Measurements from ENCODE around the gene POMT1. TPM values are rescaled to one million over a fixed set of nuclear protein-coding genes. Genes with fewer than 3 reads are reported as not detected.
"Not testable (repeated sequence)": the region's sequence is repeated elsewhere in the genome, so short reads cannot be mapped to it uniquely, and the experiment has no call there.

POMT1 gene
- total RNA-seq, 1 donor from 2014 or later = 31.1 TPM

DNA sequence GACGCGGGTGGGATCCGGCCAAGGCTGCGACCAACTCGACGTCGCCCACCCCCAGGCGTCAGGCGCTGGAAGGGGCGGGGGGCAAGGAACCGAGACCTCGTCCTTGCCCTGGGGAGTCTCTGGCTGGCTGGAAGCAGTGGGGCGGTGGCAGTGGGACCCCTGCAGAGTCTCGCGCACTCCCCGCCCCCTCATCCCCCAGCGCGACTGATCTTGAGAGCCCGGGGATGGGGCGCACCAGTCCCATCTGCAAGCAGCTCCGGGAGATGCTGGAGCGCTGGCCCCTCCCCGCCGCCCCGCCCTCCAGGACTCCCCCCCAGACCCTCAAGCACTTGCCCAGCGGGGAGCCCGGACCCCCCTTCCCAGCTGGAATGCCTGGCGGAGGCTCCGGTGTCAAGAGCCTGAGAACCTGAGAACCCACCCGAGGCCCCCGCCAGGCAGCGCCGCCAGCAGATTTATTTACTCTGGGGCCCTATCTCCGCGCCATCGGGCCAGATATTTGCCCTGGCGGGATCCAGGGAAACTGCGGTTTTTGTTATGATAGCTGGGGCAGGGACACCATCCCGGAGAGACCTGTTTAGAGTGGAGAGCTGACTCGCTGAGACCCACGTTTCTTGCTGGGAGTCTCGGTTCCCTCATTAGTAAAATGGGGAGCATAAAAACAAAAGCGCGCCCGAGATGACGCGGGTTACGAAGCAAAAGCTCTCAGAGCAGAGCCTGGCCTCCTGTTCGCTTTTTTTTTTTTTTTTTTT lies 43.8 kb downstream of the POMT1 start:
- no peak for TF ChIP-seq EZH2 (IDR thresholded peaks at IDR 0.05)
- TF ChIP-seq, protein P1, sequence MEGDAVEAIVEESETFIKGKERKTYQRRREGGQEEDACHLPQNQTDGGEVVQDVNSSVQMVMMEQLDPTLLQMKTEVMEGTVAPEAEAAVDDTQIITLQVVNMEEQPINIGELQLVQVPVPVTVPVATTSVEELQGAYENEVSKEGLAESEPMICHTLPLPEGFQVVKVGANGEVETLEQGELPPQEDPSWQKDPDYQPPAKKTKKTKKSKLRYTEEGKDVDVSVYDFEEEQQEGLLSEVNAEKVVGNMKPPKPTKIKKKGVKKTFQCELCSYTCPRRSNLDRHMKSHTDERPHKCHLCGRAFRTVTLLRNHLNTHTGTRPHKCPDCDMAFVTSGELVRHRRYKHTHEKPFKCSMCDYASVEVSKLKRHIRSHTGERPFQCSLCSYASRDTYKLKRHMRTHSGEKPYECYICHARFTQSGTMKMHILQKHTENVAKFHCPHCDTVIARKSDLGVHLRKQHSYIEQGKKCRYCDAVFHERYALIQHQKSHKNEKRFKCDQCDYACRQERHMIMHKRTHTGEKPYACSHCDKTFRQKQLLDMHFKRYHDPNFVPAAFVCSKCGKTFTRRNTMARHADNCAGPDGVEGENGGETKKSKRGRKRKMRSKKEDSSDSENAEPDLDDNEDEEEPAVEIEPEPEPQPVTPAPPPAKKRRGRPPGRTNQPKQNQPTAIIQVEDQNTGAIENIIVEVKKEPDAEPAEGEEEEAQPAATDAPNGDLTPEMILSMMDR (IDR thresholded peaks at IDR 0.05) = no peak
- TF ChIP-seq EZH2phosphoT487 (IDR thresholded peaks at IDR 0.05) = no peak
- no peaks in the 10 kb centered on the region for H3K79me2 ChIP-seq (ENCODE audit: low read depth)
- no peaks in the 10 kb centered on the region for H3K36me3 ChIP-seq
- no peaks in the 10 kb centered on the region for H4K20me1 ChIP-seq (ENCODE audit: low read depth)
- peak overlapping the region; percentile 13 for H3K4me2 ChIP-seq
- H3K27ac ChIP-seq = no peak overlapping the region
- H3F3A ChIP-seq (ENCODE audit: low read depth) = peaks cover 5% of the 10 kb centered on the region
- no peak overlapping the region for H3K27ac Mint-ChIP-seq
- peaks cover 13% of the 10 kb centered on the region for H3K9me3 ChIP-seq (ENCODE audit: low read depth)
- H3K27me3 ChIP-seq = peaks cover 26% of the 10 kb centered on the region
- no peak overlapping the region for H2AFZ ChIP-seq (replicated peaks)
- no peak overlapping the region for H3K9ac ChIP-seq
- H3K9me3 Mint-ChIP-seq = peaks cover 41% of the 10 kb centered on the region
- DNase-seq (ENCODE audit: low spot score) = no peak
- no peak overlapping the region for H3K4me3 ChIP-seq
- H3K36me3 Mint-ChIP-seq = no peaks in the 10 kb centered on the region
- H3K27me3 Mint-ChIP-seq (ENCODE audit: insufficient read depth, low read depth) = peaks cover 22% of the 10 kb centered on the region
- no peaks in the 10 kb centered on the region for H3K4me1 ChIP-seq
- no peaks in the 10 kb centered on the region for H3K4me1 Mint-ChIP-seq
- no peak overlapping the region for H3K4me3 Mint-ChIP-seq

DNA sequence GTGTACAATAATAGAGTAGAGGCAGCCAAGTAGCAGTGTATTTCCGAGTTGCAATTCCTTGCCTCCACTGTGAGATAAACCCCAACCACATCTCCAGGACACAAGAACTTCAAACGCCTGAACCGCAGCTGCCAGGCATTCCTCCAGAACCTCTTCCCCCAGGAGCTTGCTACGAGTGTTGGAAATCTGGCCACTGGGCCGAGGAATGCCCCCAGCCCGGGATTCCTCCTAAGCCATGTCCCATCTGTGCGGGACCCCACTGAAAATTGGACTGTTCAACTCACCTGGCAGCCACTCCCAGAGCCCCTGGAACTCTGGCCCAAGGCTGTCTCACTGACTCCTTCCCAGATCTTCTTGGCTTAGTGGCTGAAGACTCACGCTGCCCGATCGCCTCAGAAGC lies 46.5 kb downstream of the POMT1 start:
- H3K4me3 Mint-ChIP-seq; H4K20me1 ChIP-seq (ENCODE audit: low read depth); H3K36me3 Mint-ChIP-seq; H3K9ac ChIP-seq; H3K79me2 ChIP-seq (ENCODE audit: low read depth); H3K27ac Mint-ChIP-seq; H3K27ac ChIP-seq; H3K4me1 ChIP-seq; H2AFZ ChIP-seq (replicated peaks); H3K9me3 ChIP-seq (ENCODE audit: low read depth); H3K36me3 ChIP-seq; H3K4me1 Mint-ChIP-seq; DNase-seq (ENCODE audit: low spot score); H3F3A ChIP-seq (ENCODE audit: low read depth); H3K4me3 ChIP-seq; H3K4me2 ChIP-seq: not testable (repeated sequence)
- Mint-ChIP-seq H3K9me3 (peaks cover 33% of the 10 kb centered on the region), H3K27me3 (ENCODE audit: insufficient read depth, low read depth) (peaks cover 28% of the 10 kb centered on the region)
- H3K27me3 ChIP-seq = peaks cover 41% of the 10 kb centered on the region

DNA sequence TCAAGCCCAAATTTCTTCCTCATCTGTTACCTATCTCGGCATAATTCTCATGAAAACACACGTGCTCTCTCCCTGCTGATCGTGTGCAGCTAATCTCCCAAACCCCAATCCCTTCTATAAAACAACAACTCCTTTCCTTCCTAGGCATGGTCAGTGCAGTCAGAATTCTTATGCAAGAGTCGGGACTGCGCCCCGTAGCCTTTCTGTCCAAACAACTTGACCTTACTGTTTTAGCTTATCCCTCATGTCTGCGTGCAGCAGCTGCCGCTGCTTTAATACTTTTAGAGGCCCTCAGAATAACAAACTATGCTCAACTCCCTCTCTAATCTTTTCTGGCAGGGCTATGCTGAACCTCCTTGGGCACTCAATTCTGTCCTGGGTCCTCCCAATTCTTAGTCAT lies 47.7 kb downstream of the POMT1 start:
- not testable (repeated sequence) for H3K9ac ChIP-seq; H3K4me3 Mint-ChIP-seq; H4K20me1 ChIP-seq (ENCODE audit: low read depth); H3K27ac Mint-ChIP-seq; H3K36me3 Mint-ChIP-seq; H3K9me3 ChIP-seq (ENCODE audit: low read depth); H3K4me2 ChIP-seq; H3K27ac ChIP-seq; H3F3A ChIP-seq (ENCODE audit: low read depth); H3K4me1 Mint-ChIP-seq; H2AFZ ChIP-seq (replicated peaks); H3K4me1 ChIP-seq; H3K79me2 ChIP-seq (ENCODE audit: low read depth); H3K4me3 ChIP-seq; H3K36me3 ChIP-seq; DNase-seq (ENCODE audit: low spot score)
- peaks cover 29% of the 10 kb centered on the region for H3K9me3 Mint-ChIP-seq
- H3K27me3 Mint-ChIP-seq (ENCODE audit: insufficient read depth, low read depth) = peaks cover 32% of the 10 kb centered on the region
- peaks cover 45% of the 10 kb centered on the region for H3K27me3 ChIP-seq

DNA sequence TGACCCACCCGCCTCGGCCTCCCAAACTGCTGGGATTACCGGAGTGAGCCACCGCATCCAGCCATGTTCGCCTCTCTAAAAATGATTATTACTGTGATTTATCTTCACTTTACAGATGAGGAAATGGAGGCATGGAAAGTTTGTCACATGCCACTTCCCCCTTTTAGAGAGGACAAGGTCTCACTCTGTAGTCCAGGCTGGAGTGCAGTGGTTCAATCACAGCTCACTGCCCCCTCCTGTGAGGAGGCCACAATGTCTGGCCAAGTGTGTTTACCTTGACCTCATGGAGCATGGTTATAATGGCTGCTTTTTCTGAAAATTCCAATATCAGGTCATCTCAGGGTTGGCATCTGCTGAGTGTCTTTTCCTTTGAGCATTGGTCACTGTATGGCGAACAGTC lies 49.3 kb downstream of the POMT1 start:
- Mint-ChIP-seq H3K27me3 (ENCODE audit: insufficient read depth, low read depth) (peaks cover 37% of the 10 kb centered on the region), H3K27ac (no peak overlapping the region), H3K36me3 (no peaks in the 10 kb centered on the region), H3K9me3 (peaks cover 29% of the 10 kb centered on the region), H3K4me1 (no peaks in the 10 kb centered on the region), H3K4me3 (no peak overlapping the region)
- Histone ChIP-seq H3K4me1 (no peaks in the 10 kb centered on the region), H3K9me3 (ENCODE audit: low read depth) (no peaks in the 10 kb centered on the region), H3K27me3 (peaks cover 44% of the 10 kb centered on the region), H3K79me2 (ENCODE audit: low read depth) (no peaks in the 10 kb centered on the region), H3K4me2 (no peak overlapping the region), H3K36me3 (no peaks in the 10 kb centered on the region), H2AFZ (replicated peaks) (no peak overlapping the region), H4K20me1 (ENCODE audit: low read depth) (no peaks in the 10 kb centered on the region), H3K4me3 (no peak overlapping the region), H3K9ac (no peak overlapping the region), H3K27ac (no peak overlapping the region), H3F3A (ENCODE audit: low read depth) (no peaks in the 10 kb centered on the region)
- TF ChIP-seq EZH2phosphoT487 (IDR thresholded peaks at IDR 0.05) (no peak), EZH2 (IDR thresholded peaks at IDR 0.05) (no peak)
- TF ChIP-seq, protein P1 (IDR thresholded peaks at IDR 0.05) = no peak
- DNase-seq (ENCODE audit: low spot score) = no peak
